Measurements from ENCODE around the gene MAGEB3. TPM values are rescaled to one million over a fixed set of nuclear protein-coding genes. Genes with fewer than 3 reads are reported as not detected.

The MAGEB3 gene
- total and polyA plus RNA-seq, 7 donors, result not detected

GRCh38 chrX:30282527-30282926, 52.1 kb downstream of the MAGEB3 start:
- H3K27ac ChIP-seq, result no peak overlapping the region
- H3K36me3 ChIP-seq (ENCODE audit: insufficient read depth in 1 of 2, low read depth in 1 of 2), result no peaks in the 10 kb centered on the region
- TF ChIP-seq, protein P1, sequence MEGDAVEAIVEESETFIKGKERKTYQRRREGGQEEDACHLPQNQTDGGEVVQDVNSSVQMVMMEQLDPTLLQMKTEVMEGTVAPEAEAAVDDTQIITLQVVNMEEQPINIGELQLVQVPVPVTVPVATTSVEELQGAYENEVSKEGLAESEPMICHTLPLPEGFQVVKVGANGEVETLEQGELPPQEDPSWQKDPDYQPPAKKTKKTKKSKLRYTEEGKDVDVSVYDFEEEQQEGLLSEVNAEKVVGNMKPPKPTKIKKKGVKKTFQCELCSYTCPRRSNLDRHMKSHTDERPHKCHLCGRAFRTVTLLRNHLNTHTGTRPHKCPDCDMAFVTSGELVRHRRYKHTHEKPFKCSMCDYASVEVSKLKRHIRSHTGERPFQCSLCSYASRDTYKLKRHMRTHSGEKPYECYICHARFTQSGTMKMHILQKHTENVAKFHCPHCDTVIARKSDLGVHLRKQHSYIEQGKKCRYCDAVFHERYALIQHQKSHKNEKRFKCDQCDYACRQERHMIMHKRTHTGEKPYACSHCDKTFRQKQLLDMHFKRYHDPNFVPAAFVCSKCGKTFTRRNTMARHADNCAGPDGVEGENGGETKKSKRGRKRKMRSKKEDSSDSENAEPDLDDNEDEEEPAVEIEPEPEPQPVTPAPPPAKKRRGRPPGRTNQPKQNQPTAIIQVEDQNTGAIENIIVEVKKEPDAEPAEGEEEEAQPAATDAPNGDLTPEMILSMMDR (IDR thresholded peaks at IDR 0.05), result no peak
- H3K27me3 ChIP-seq (ENCODE audit: insufficient read depth in 3 of 3, low read length in 2 of 3), result no peaks in the 10 kb centered on the region
- DNase-seq, result no peak
- intact Hi-C loops (cut with DNase I), result no loop called here
- H3K9me3 ChIP-seq, result no peaks in the 10 kb centered on the region
- no peak for ATAC-seq
- no peaks in the 10 kb centered on the region for H3K4me1 ChIP-seq
- H3K4me3 ChIP-seq, result no peak overlapping the region

DNA sequence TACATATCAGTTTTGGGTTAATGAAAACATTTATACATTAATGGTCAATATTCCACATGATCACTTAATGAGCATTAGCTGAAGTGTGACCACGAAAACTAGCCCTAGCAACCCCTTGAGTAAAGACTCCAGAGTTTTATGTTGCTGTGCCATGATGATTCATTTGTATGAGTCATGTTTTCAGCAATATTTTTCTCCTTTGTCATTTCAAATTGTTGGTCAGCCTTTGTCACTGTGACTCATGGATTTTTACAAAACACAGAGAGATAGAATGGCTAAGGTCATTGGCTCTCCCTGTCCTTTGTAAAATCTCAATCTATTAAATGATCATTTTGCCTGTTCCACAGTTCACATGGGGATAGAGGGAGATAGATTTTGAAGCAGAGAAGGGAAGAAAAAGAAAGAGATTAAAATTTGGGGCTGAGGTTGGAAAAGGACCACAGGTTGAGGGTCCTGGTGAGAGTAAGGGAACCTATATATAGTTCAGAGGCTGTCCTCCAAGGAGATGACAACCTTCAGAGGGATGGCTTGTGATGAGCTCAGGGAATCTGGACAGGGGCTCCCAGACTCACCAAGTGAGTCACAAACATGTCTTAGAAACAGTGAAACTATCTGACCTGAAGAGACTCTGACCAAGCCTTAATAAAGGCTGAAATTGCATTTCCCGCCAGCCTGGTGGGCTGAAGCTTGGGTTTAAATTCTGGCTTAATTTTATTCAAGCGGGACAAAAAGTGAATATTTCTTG, 53.2 kb downstream of the MAGEB3 start:
- DNase-seq, result no peak
- Histone ChIP-seq H3K4me1 (no peaks in the 10 kb centered on the region), H3K27me3 (ENCODE audit: insufficient read depth in 3 of 3, low read length in 2 of 3) (no peaks in the 10 kb centered on the region), H3K36me3 (ENCODE audit: insufficient read depth in 1 of 2, low read depth in 1 of 2) (no peaks in the 10 kb centered on the region), H3K4me3 (no peak overlapping the region), H3K9me3 (no peaks in the 10 kb centered on the region), H3K27ac (no peak overlapping the region)
- TF ChIP-seq, protein P1 (IDR thresholded peaks at IDR 0.05), result no peak
- 49 to 69% (median 63%) methylated on average over 3 of the region's 3 CpGs for WGBS, 3 donors
- intact Hi-C loops (cut with DNase I), result no loop called here
- peak in 3 of 4 donors; percentile 26 to 75 (median 32) for ATAC-seq

Other genes with a start within 250 kb of the MAGEB3 start
- gene MAGEB2, start 15.1 kb upstream of the MAGEB3 start, total RNA-seq, result not detected
- gene MAGEB2, start 15.1 kb upstream of the MAGEB3 start, polyA plus RNA-seq, result not detected
- not detected for gene MAGEB4, start 11.3 kb downstream of the MAGEB3 start, total RNA-seq
- gene MAGEB4, start 11.3 kb downstream of the MAGEB3 start, polyA plus RNA-seq, result not detected
- gene MAGEB1, start 16.5 kb downstream of the MAGEB3 start, total RNA-seq, result not detected
- gene MAGEB1, start 16.5 kb downstream of the MAGEB3 start, polyA plus RNA-seq, result not detected
- gene NR0B1, start 78.7 kb downstream of the MAGEB3 start, total RNA-seq, result not detected
- gene NR0B1, start 78.7 kb downstream of the MAGEB3 start, polyA plus RNA-seq, result under 1 TPM in 2 of 3 donors, not detected in 1; 0.01 to 0.05 TPM

Data from psoas muscle (tissue), 8 donors.